HL-60 (cell line): ENCODE data around the gene SLC45A1.

Experiments used
- DNase-seq, 2 experiments: peaks; one replicate each; pipeline ENCODE4 v3.0.0-alpha.2; 2010 to 2020; ENCODE audit warnings: low read depth in 1 of 2, low spot score in 1 of 2
- H3K27ac ChIP-seq: fragments of 250-450 bp; sonication (Bioruptor Pico); replicated peaks from 2 replicates; pipeline ENCODE4 v1.5.1; 2020; ENCODE audit warnings: mild to moderate bottlenecking, moderate library complexity
- H3K27me3 ChIP-seq: fragments of 250-450 bp; sonication (Bioruptor Pico); 2 replicates; pipeline ENCODE4 v1.5.1; 2021; ENCODE audit warnings: mild to moderate bottlenecking, moderate library complexity; ENCODE audit not compliant: insufficient read depth, poor library complexity, severe bottlenecking
- H3K4me3 ChIP-seq: replicated peaks from 2 replicates; pipeline ENCODE4 v1.5.1; 2011; ENCODE audit warnings: mild to moderate bottlenecking, control low read depth, low read length; ENCODE audit not compliant: insufficient read depth
- GABPA ChIP-seq: IDR thresholded peaks from 2 replicates; pipeline ENCODE4 v1.6.1; 2012; ENCODE audit warnings: low read depth
- POLR2AphosphoS5 ChIP-seq: IDR thresholded peaks from 2 replicates; pipeline ENCODE4 v1.6.1; 2012; ENCODE audit warnings: low read depth
- SPI1 ChIP-seq: IDR thresholded peaks from 2 replicates; pipeline ENCODE4 v1.6.1; 2012; ENCODE audit warnings: low read depth, mild to moderate bottlenecking, borderline replicate concordance
- TF ChIP-seq, protein P1 (sequence below): IDR thresholded peaks from 2 replicates; pipeline ENCODE4 v1.6.1; 2012; ENCODE audit warnings: low read depth; ENCODE audit not compliant: insufficient replicate concordance
- TF ChIP-seq, protein P2 (sequence below): IDR thresholded peaks from one replicate; pipeline ENCODE4 v1.5.1; 2011; ENCODE audit warnings: low read length, control low read depth, inconsistent platforms; ENCODE audit not compliant: insufficient read depth

SLC45A1 gene

DNA sequence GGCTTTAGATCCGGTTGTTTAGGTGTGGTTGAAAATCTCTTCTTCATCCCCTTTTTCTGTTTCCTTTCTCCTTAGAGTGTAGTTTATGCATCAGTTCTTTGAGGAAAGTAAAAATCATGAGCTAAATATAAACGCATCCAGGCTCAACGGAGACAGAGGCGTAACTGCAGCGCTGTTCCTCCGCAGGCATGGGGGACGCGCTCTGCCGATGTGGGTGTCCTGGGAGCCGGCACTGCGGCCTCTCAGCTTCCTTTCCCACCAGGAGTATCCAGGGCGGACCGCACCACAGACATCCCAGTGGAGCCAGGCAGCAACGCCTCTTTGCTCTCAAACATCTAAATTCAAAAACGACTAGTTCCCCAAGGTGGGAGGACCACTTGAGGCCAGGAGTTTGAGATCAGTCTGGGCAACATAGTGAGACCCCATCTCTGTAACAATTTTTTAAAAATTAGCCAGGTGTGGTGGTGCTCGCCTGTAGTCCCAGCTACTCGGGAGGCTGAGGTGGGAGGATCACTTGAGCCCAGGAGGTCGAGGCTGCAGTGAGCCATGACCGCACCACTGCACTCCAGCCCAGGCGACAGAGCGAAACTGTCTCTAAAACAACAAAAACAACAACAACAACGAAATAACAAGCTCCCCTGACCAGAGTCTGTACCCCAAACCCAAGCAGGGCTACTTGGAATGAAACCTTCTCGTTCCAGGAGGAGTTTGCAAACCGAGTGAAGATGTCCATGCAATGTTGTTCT is 16.4 kb downstream of the SLC45A1 start:
- no peaks in the 10 kb centered on the region for H3K27me3 ChIP-seq
- H3K27ac ChIP-seq: no peak overlapping the region
- TF ChIP-seq, protein P1, sequence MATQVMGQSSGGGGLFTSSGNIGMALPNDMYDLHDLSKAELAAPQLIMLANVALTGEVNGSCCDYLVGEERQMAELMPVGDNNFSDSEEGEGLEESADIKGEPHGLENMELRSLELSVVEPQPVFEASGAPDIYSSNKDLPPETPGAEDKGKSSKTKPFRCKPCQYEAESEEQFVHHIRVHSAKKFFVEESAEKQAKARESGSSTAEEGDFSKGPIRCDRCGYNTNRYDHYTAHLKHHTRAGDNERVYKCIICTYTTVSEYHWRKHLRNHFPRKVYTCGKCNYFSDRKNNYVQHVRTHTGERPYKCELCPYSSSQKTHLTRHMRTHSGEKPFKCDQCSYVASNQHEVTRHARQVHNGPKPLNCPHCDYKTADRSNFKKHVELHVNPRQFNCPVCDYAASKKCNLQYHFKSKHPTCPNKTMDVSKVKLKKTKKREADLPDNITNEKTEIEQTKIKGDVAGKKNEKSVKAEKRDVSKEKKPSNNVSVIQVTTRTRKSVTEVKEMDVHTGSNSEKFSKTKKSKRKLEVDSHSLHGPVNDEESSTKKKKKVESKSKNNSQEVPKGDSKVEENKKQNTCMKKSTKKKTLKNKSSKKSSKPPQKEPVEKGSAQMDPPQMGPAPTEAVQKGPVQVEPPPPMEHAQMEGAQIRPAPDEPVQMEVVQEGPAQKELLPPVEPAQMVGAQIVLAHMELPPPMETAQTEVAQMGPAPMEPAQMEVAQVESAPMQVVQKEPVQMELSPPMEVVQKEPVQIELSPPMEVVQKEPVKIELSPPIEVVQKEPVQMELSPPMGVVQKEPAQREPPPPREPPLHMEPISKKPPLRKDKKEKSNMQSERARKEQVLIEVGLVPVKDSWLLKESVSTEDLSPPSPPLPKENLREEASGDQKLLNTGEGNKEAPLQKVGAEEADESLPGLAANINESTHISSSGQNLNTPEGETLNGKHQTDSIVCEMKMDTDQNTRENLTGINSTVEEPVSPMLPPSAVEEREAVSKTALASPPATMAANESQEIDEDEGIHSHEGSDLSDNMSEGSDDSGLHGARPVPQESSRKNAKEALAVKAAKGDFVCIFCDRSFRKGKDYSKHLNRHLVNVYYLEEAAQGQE: no peak
- no peak for TF ChIP-seq GABPA
- no peak for TF ChIP-seq SPI1
- TF ChIP-seq, protein P2, sequence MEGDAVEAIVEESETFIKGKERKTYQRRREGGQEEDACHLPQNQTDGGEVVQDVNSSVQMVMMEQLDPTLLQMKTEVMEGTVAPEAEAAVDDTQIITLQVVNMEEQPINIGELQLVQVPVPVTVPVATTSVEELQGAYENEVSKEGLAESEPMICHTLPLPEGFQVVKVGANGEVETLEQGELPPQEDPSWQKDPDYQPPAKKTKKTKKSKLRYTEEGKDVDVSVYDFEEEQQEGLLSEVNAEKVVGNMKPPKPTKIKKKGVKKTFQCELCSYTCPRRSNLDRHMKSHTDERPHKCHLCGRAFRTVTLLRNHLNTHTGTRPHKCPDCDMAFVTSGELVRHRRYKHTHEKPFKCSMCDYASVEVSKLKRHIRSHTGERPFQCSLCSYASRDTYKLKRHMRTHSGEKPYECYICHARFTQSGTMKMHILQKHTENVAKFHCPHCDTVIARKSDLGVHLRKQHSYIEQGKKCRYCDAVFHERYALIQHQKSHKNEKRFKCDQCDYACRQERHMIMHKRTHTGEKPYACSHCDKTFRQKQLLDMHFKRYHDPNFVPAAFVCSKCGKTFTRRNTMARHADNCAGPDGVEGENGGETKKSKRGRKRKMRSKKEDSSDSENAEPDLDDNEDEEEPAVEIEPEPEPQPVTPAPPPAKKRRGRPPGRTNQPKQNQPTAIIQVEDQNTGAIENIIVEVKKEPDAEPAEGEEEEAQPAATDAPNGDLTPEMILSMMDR: no peak
- TF ChIP-seq POLR2AphosphoS5: no peak
- no peak for DNase-seq
- H3K4me3 ChIP-seq: no peak overlapping the region

DNA sequence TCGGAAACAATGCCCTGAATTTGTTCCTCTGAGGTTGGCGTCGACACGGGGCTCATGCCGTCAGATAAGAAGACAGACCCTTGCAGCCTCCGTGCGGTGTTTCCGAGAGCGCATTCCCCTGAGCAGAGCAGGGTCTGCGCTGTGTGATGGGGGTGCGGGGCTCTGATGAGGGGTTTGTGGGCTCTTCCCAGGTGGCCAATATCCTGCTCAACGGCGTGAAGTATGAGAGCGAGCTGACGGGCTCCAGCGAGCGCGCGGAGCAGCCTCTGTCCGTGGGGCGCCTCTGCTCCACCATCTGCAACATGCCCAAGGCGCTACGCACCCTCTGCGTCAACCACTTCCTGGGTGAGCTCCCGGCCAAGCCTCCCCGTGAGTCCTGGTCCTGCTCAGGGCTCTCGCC is 17.3 kb downstream of the SLC45A1 start:
- Histone ChIP-seq H3K27me3 (no peaks in the 10 kb centered on the region), H3K4me3 (no peak overlapping the region), H3K27ac (no peak overlapping the region)
- no peak for DNase-seq
- TF ChIP-seq, protein P2: no peak
- TF ChIP-seq GABPA (no peak), SPI1 (no peak), POLR2AphosphoS5 (no peak)
- TF ChIP-seq, protein P1: no peak

- no peak overlapping the region for H3K4me3 ChIP-seq
- no peaks in the 10 kb centered on the region for H3K27me3 ChIP-seq
- no peak for TF ChIP-seq GABPA
- no peak for TF ChIP-seq SPI1
- TF ChIP-seq, protein P2: no peak
- TF ChIP-seq, protein P1: no peak
- TF ChIP-seq POLR2AphosphoS5: no peak
- no peak overlapping the region for H3K27ac ChIP-seq
- no peak for DNase-seq
Observed at GRCh38 chr1:8337776-8338525, 20.0 kb downstream of the SLC45A1 start.
